ENCODE results near the gene CAPZB. TPM values are rescaled to one million over a fixed set of nuclear protein-coding genes. Genes with fewer than 3 reads are reported as not detected.
A peak's percentile ranks its signal among the peaks of the same experiment; 100 is the strongest.

CAPZB gene
- total RNA-seq, 1 experiment from 2014 or later: 348 TPM

- no peak for DNase-seq
- no peak overlapping the region for H2BK20ac ChIP-seq (ENCODE audit: low read depth, low read length, poor library complexity, severe bottlenecking)
- H3K27me3 ChIP-seq (ENCODE audit: insufficient read depth, low read length): no peaks in the 10 kb centered on the region
- H3K14ac ChIP-seq (ENCODE audit: insufficient read depth, low read length): no peak overlapping the region
- H4K8ac ChIP-seq (replicated peaks; ENCODE audit: insufficient read length, low read depth, low read length): no peak overlapping the region
- Mint-ChIP-seq H3K4me1 (peaks cover 78 to 82% of the 10 kb centered on the region in 2 experiments), H3K4me3 (peak overlapping the region; percentile 19 to 70; a peak in 4 of 5 replicates), H3K27me3 (ENCODE audit: low read depth) (no peaks in the 10 kb centered on the region), H3K27ac (peak overlapping the region in 2 of 3 experiments; percentile 7 to 49; a peak in 2 of 7 replicates), H3K36me3 (ENCODE audit: insufficient read depth in 1 of 3, low read depth in 3 of 3) (peaks cover 0 to 6% (median 3%) of the 10 kb centered on the region in 3 experiments; a peak in 3 of 7 replicates), H3K9me3 (no peaks in the 10 kb centered on the region; a peak in 1 of 5 replicates)
- H3K79me2 ChIP-seq (ENCODE audit: insufficient read depth, low read length): peaks cover 58% of the 10 kb centered on the region
- H2BK12ac ChIP-seq (ENCODE audit: insufficient read length, low read depth, low read length): no peak overlapping the region
- H2BK5ac ChIP-seq (ENCODE audit: insufficient read length, low read length): no peak overlapping the region
- H3T11ph ChIP-seq (ENCODE audit: low read length): no peak overlapping the region
- peaks cover 23% of the 10 kb centered on the region for H3K79me1 ChIP-seq (ENCODE audit: insufficient read depth, low read depth, low read length, poor library complexity, severe bottlenecking)
- WGBS (ENCODE audit: extremely low coverage, insufficient read length, low lambda C conversion rate): no CpG with 5 or more reads among the region's 9 CpGs
- H3K9me3 ChIP-seq (ENCODE audit: control insufficient read depth, low read depth, low read length): no peaks in the 10 kb centered on the region
- H4K91ac ChIP-seq (ENCODE audit: insufficient read length, low read depth, low read length): no peak overlapping the region
- TF ChIP-seq CTCF (conservative IDR thresholded peaks at IDR 0.05): no peak
- no peak overlapping the region for H2AK5ac ChIP-seq (ENCODE audit: insufficient read length, low read length)
- H2AFZ ChIP-seq (ENCODE audit: low read length): no peak overlapping the region
- no peaks in the 10 kb centered on the region for H4K20me1 ChIP-seq (ENCODE audit: control insufficient read depth, insufficient read depth, insufficient read length)
- H3K56ac ChIP-seq (ENCODE audit: insufficient read length, low read depth, low read length): no peak overlapping the region
- no peak overlapping the region for H3K23ac ChIP-seq (ENCODE audit: insufficient read length, low read depth, low read length)
- no peaks in the 10 kb centered on the region for H3K23me2 ChIP-seq (ENCODE audit: insufficient read length, low read depth, low read length, poor library complexity, severe bottlenecking)
- no peak overlapping the region for H3K18ac ChIP-seq (ENCODE audit: insufficient read length, low read depth, low read length)
- no peak overlapping the region for H3K4ac ChIP-seq (ENCODE audit: low read depth, low read length)
- peak overlapping the region; percentile 27 for H3K27ac ChIP-seq (ENCODE audit: insufficient read length, low read depth, low read length)
- peak overlapping the region; percentile 20 for H3K4me2 ChIP-seq (ENCODE audit: insufficient read depth, insufficient read length, low read length)
- no peak overlapping the region for H2BK15ac ChIP-seq (ENCODE audit: low read depth, low read length)
- peaks cover 37% of the 10 kb centered on the region for H3K4me1 ChIP-seq (ENCODE audit: insufficient read depth, low read length)
- no peak overlapping the region for H2BK120ac ChIP-seq (ENCODE audit: low read depth, low read length, poor library complexity, severe bottlenecking)
- H3K9ac ChIP-seq (ENCODE audit: extremely low read depth, insufficient read length, low read length): no peak overlapping the region
- no peak overlapping the region for H4K5ac ChIP-seq (ENCODE audit: insufficient read length, low read depth, low read length)
Measured at GRCh38 chr1:19456968-19457441, 28.3 kb downstream of the CAPZB start.

Measured in H9 (cell line).